GM18517 (cell line): ENCODE data around the gene CDC42BPA.
"Not testable (repeated sequence)": the region's sequence is repeated elsewhere in the genome, so short reads cannot be mapped to it uniquely, and the experiment has no call there.

Experiments used
- ATAC-seq: cut with Tn5 transposase; IDR thresholded peaks from one replicate; pipeline ENCODE4 v1.9.1; 2021; ENCODE audit warnings: mild to moderate bottlenecking, moderate library complexity; ENCODE audit not compliant: unreplicated experiment

Gene CDC42BPA

GRCh38 chr1:227318016-227318852, at the start of gene CDC42BPA:
Gene CDC42BPA, minus strand, starts transcription at chr1:227318492. Its CDS starts 1,310 bp downstream, at chr1:227317182.
- ATAC-seq: no peak

GRCh38 chr1:227368009-227368408, 49.7 kb upstream of the CDC42BPA start:
- no peak for ATAC-seq

DNA sequence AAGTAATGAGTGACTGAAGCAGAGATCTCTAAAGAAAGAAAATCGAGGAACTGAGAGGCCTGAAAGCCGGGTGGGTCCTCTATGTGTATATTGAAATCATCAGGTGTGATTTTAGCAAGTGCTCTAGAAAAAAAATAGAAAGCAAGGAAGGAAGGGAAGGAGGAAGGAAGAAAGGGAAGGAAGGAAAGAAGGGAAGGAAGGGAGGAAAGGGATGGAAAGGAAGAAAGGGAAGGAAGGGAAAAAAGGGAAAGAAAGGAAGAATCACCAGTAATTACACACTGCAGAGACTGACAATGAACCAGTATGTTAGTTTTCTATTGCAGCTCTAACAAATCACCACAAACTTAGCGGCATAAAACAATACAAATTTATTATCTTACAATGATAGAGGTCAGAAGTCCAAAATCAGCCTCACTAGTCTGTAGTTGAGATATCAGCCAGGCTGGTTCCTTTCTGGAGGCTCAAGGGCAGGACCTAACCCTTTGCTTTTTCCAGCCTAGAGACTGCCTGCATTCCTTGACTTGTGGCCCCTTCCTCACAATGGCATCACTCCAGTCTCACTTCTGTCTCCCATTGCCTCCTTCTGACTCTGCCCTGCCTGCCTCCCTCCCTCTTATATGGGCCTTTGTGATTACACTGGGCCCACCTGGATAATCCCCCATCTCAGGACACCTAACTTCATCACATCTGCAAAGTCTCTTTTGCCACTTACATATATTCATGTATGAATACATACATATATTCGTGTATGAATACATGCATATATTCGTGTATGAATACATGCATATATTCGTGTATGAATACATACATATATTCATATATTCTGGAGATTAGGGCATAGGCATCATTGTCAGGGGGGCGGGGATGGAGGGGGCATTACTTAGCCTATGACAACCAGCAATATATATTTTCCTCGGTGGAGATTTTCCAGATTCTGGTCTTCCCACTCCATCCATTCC, 47.5 kb upstream of the CDC42BPA start:
- no peak for ATAC-seq

DNA sequence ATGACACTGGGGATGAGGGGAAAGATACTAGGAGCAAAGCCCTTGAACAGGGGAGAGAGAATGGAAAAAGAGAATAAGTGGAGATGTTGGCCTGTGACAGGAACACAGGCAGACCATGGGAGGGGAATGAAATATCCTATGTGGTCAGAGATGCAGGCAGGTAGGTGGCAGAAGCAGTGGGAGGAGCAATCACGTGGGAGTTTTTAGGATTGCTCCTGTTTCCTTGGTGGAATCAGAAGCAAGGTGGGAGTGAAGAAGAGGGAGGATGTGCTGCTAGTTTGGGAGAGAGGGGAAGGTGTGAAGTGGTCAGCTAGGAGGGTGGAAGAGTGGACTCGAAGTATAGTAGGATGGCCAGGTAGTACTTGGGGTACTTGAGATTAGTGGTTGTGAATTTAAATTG, 46.4 kb upstream of the CDC42BPA start:
- ATAC-seq: no peak

DNA sequence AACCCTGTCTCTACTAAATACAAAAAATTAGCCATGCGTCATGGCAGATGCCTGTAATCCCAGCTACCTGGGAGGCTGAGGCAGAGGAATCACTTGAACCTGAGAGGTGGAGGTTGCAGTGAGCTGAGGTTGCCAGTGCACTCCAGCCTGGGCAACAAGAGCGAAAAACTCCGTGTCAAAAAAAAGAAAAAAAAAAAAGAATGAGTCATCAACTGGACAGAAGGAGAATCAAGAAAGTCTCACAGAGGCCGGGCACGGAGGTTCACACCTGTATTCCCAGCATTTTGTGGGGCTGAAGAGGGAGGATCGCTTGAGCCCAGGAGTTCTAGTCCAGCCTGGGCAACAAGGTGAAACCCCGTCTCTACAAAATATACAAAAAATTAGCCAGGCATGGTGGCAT, 45.5 kb upstream of the CDC42BPA start:
- ATAC-seq: no peak

DNA sequence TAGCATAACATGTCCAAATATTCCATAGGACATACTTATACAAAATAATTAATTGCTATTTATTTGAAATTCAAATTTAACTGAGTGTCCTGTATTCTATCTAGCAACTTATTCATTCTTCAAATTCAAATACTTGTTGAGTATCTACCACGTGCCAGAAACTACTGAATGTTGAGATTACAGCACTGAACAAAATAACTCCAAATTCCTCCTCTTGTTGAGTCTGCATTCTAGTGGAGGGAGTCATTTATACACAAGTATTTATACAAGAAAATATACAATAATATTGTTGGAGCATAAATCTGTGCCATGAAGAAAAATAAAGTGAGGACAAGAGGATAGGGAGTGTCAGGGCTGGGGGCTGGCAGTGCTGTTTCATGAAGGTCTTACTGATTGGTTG, 43.7 kb upstream of the CDC42BPA start:
- no peak for ATAC-seq

- ATAC-seq: no peak
Observed at GRCh38 chr1:227357927-227358302, 39.6 kb upstream of the CDC42BPA start.

GRCh38 chr1:227357171-227357926, 39.1 kb upstream of the CDC42BPA start:
- ATAC-seq: no peak

GRCh38 chr1:227356620-227357146, 38.4 kb upstream of the CDC42BPA start:
- no peak for ATAC-seq

GRCh38 chr1:227355542-227356245, 37.4 kb upstream of the CDC42BPA start:
- no peak for ATAC-seq

GRCh38 chr1:227353186-227353585, 34.9 kb upstream of the CDC42BPA start:
- no peak for ATAC-seq

- ATAC-seq: not testable (repeated sequence)
Observed at GRCh38 chr1:227352164-227352563, 33.9 kb upstream of the CDC42BPA start.

GRCh38 chr1:227351443-227351842, 33.2 kb upstream of the CDC42BPA start:
- no peak for ATAC-seq

- ATAC-seq: no peak
Observed at GRCh38 chr1:227349967-227350366, 31.7 kb upstream of the CDC42BPA start.

- ATAC-seq: no peak
Observed at GRCh38 chr1:227343727-227344551, 25.6 kb upstream of the CDC42BPA start.

DNA sequence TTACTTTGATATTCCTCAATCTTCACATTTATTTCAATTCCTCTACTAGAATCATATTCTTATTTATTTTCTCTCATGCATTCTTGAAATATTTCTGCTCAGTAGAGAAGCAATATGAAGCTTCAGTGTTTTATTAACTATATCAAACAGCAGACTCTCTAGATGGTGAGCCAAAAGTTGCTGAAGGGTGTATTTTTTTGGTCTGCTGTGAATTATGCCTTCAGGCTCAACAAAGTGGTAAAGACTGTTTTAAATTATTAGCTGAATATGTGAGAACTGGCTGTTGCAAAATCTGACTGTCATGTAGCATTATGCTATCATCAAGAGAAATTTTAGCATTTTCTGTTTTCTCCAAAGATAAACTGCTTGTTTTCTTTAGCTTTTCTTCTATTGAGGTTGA, 24.9 kb upstream of the CDC42BPA start:
- no peak for ATAC-seq

- no peak for ATAC-seq
Observed at GRCh38 chr1:227342075-227342829, 24.0 kb upstream of the CDC42BPA start.

DNA sequence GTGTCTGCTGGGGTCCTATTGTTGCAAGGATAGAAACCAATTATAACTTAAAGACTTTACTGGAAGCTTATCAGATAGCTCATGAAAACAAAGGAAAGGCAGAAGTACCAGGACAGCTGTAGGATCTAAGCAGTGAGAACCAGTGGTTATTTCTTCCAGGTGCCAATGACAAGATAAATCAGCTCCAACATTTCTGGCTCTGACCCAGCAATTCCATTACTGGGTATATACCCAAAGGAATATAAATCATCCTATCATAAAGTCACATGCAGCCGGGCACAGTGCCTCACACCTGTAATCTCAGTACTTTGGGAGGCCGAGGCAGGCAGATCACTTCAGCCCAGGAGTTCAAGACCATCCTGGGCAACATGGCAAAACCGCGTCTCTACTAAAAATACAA, 17.8 kb upstream of the CDC42BPA start:
- not testable (repeated sequence) for ATAC-seq
